Measurements from ENCODE around the gene PGLYRP4. TPM values are rescaled to one million over a fixed set of nuclear protein-coding genes. Genes with fewer than 3 reads are reported as not detected.
A peak's percentile ranks its signal among the peaks of the same experiment; 100 is the strongest.

Gene PGLYRP4
- total and polyA plus RNA-seq, 12 donors: not detected

- TF ChIP-seq POLR2A (IDR thresholded peaks at IDR 0.05) (no peak), CTCF (IDR thresholded peaks at IDR 0.05) (no peak)
- DNase-seq: no peak
- intact Hi-C loops (cut with DNase I): no loop called here
- no peaks in the 10 kb centered on the region for H3K36me3 ChIP-seq (replicated peaks in 1 of 2)
- H3K9me3 ChIP-seq (replicated peaks in 1 of 3): no peaks in the 10 kb centered on the region
- H3K27me3 ChIP-seq: no peaks in the 10 kb centered on the region
- no peak overlapping the region for H3K27ac ChIP-seq
- 62 to 86% (median 80%) methylated on average over 6 of the region's 6 CpGs for WGBS, 4 donors
- no peak overlapping the region for H3K4me3 ChIP-seq
- no peaks in the 10 kb centered on the region for H3K4me1 ChIP-seq (replicated peaks in 1 of 2)
These were observed 47.8 kb upstream of the PGLYRP4 start for GRCh38 chr1:153396461-153396860.

- Histone ChIP-seq H3K27me3 (no peaks in the 10 kb centered on the region), H3K9me3 (replicated peaks in 1 of 3) (no peaks in the 10 kb centered on the region), H3K4me3 (no peak overlapping the region), H3K36me3 (replicated peaks in 1 of 2) (no peaks in the 10 kb centered on the region), H3K4me1 (replicated peaks in 1 of 2) (no peaks in the 10 kb centered on the region), H3K27ac (no peak overlapping the region)
- intact Hi-C loops (cut with DNase I): no loop called here
- no peak for DNase-seq
- WGBS, 4 donors: 73 to 86% (median 77%) methylated on average over 6 of the region's 6 CpGs
- no peak for TF ChIP-seq CTCF (IDR thresholded peaks at IDR 0.05)
These were observed 47.1 kb upstream of the PGLYRP4 start for GRCh38 chr1:153395776-153396175.

- DNase-seq: peak in 3 of 7 donors; percentile 17 to 44 (median 39)
- H3K27ac ChIP-seq: no peak overlapping the region
- H3K4me1 ChIP-seq (replicated peaks in 1 of 2): no peaks in the 10 kb centered on the region
- H3K4me3 ChIP-seq: no peak overlapping the region
- no peaks in the 10 kb centered on the region for H3K9me3 ChIP-seq (replicated peaks in 1 of 3)
- H3K27me3 ChIP-seq: no peaks in the 10 kb centered on the region
- TF ChIP-seq POLR2A (IDR thresholded peaks at IDR 0.05) (no peak), CTCF (IDR thresholded peaks at IDR 0.05) (no peak)
- H3K36me3 ChIP-seq (replicated peaks in 1 of 2): no peaks in the 10 kb centered on the region
- 59 to 73% (median 65%) methylated on average over 7 of the region's 7 CpGs for WGBS, 4 donors
- intact Hi-C loops (cut with DNase I): no loop called here
These were observed 46.6 kb upstream of the PGLYRP4 start for GRCh38 chr1:153395136-153395685.

- Histone ChIP-seq H3K27me3 (no peaks in the 10 kb centered on the region), H3K36me3 (replicated peaks in 1 of 2) (no peaks in the 10 kb centered on the region), H3K27ac (no peak overlapping the region), H3K4me3 (no peak overlapping the region), H3K9me3 (replicated peaks in 1 of 3) (no peaks in the 10 kb centered on the region), H3K4me1 (replicated peaks in 1 of 2) (no peaks in the 10 kb centered on the region)
- intact Hi-C loops (cut with DNase I): no loop called here
- no peak for DNase-seq
- WGBS, 4 donors: 73 to 83% (median 80%) methylated on average over 4 to 5 of the region's 5 CpGs
- TF ChIP-seq CTCF (IDR thresholded peaks at IDR 0.05): no peak
- no peak for TF ChIP-seq POLR2A (IDR thresholded peaks at IDR 0.05)
These were observed 45.8 kb upstream of the PGLYRP4 start for GRCh38 chr1:153394391-153394790.

All from adrenal gland (tissue), 12 donors.